Measurements from ENCODE around the gene CHST2.
"Not testable (repeated sequence)": the region's sequence is repeated elsewhere in the genome, so short reads cannot be mapped to it uniquely, and the experiment has no call there.

Gene CHST2

DNA sequence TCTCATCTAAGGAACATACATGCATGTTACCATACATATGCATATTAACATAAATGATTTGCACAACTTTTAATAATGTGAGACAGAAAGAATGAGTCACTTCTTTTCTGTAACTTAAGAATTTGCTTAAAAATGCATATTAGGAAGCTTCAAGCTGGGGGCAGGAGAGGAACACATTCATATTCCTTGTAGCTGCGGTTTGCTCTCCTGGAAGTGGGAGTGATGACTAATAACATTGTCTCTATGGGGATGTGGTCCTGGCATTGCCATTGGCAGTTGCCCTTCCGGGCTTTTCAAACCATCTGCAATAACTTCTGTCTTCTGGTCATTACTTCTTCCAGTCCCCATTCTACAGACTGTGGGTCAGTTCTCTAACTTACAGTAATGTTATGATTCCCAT lies 15.6 kb downstream of the CHST2 start:
- no peak for DNase-seq

DNA sequence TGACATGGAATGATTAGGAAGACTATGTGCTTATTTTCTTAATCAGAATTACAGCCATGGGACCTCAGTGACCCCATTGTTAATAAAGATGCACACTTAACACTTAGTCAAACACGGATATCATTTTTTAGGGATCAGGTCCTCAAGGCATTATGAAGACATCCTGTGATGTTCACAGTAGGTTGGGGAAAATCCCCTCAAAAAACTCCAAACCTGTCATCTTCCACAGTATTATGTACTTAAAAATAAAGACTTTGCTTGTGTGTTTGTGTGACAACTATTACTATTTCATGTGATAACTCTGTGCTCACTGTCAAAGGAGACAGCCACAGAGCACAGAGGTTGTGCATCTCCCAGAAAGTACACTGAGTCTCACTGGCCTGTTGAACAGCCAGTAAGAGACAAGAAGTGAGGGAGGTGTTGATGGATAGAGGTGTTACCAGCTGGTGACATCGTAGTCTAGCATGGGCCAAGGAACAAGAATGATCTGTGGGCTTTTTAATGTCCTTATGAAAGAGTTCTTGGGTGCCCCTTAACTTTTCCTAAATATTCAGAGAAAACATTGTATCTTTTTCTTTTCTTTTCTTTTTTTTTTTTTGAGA lies 18.0 kb downstream of the CHST2 start:
- no peak for DNase-seq

DNA sequence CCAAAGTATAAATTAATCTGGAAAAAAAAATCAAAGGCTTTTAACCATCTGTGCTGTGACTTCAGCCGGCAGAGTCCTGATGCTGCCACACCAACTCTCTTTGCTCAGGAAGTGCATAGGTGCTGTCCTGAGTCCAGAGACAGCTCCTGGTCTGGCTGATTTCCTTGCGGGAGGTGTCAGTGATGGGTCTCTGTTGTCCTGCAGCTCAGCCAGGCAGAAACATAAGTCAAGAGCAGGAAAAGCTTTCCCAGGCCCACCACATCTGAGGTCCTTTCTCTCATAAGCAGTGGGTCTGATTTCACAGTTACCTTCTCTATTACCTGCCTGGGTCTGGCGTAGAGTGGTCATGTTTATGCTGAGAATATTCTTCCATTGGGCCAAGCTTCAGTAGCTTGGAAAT lies 19.4 kb downstream of the CHST2 start:
- DNase-seq: no peak

DNA sequence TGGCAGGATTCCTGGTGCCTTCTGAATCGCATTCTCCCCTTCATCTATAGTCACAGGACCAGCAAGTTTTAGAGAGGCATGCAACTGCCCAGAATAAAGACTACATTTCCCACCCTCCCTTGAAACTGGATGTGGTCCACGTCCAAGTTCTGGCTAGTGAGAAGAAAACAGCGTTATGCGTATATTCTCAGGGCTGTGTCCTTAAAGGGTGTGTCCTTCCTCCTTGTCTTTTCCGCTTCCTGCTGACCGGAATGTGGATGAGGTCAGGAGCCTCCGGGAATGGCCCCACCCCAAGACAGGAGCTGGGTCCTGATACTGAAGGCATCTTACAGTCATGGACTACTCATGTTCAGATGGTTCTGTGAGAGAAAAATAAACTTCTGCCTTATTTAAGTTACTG lies 20.2 kb downstream of the CHST2 start:
- DNase-seq: no peak

DNA sequence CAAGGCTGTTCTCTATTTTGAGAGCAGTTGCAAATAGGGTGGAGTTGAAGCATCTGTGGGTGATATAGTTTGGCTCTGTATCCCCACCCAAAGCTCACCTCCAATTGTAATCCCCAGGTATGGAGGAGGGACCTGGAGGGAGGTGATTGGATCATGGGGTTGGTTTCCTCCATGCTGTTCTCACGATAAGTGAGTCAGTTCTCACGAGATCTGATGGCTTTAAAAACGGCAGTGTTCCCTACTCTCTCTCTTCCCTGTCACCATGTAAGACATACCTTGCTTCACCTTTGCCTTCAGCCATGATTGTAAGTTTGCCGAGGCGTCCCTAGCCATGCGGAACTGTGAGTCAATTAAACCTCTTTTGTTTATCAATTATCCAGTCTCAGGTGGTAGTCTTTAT lies 21.0 kb downstream of the CHST2 start:
- no peak for DNase-seq

DNA sequence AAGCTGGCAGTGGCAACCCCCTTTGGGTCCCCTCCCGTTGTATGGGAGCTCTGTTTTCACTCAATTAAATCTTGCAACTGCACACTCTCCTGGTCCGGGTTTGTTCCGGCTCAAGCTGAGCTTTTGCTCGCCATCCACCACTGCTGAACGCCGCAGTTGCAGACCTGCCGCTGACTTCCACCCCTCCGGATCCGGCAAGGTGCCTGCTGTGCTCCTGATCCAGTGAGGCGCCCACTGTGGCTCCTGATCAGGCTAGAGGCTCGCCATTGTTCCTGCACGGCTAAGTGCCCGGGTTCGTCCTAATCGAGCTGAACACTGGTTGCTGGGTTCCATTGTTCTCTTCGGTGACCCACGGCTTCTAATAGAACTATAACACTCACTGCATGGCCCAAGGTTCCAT lies 22.8 kb downstream of the CHST2 start:
- DNase-seq: no peak

DNA sequence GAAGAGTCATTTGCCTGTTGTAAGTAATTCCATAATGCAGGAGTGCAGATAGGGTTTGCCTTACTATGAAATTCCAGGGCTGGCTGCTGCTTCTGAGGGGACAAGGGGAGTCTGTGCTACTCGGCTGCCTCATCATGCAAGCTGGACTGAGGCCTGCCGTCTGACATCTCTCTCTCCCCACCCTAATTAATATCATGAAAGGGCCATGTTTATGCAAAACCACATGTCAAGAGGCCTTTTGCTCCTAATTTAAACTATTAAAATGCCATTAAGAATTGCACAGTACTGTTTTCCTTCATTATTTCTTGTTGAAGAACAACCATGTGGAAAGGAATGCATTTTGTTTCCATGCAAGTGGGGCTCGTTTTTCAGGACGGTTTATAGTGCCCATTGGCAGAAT lies 26.3 kb downstream of the CHST2 start:
- DNase-seq: no peak

DNA sequence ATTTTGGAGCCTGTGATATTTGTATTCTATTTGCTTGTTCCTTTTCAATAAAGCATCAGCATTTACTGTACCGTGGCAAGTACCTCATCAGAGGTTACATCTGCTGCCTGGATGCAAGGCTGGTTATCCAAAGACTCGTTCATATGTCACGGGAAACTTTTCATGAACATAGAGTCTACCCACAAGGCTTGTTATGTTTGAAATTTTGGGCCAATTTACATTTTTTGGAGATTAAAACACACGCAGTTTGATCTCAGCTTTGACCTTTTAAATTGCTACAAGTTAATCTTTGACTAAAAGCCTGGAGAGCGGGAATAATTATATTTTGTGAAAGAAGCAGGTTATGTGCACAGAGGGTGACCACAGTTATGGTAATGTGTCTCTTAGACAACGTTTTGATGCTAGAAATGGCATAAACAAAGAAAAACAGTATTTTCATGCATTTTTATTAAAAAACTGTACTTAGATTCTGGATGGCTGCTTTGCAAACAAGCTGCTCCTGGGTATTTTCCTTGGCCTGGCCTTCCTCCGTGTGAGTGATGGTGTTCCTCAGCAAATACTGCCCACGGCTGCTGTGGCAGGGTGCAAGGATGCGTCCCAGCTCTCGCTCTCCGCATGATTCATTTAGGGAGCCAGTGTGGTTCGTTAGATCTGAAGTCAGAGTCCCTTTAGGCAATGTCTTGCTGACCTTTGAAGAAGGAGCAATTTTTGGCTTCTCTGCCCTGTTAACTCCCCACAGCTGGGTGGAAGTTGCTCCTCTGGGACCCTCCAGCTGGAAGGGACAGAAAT lies 27.1 kb downstream of the CHST2 start:
- DNase-seq: no peak

DNA sequence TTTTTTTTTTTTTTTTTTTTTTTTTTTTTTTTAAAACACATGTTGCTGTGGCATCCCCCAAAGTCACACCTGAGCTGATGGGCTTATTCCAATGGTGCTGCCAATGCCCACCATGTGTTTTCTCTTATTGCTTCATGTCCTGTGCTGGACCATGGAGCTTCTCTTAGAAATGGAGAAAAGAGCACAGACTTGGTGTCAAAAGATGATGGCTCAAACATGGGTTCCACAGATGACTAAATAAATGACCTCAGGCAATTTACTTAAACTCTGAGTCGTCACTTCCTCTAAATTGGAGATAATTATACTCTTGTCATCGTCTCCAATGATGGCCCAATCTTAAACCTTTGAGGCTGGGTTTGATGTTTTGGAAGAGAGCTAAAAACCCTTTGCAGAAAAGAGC lies 28.1 kb downstream of the CHST2 start:
- no peak for DNase-seq

DNA sequence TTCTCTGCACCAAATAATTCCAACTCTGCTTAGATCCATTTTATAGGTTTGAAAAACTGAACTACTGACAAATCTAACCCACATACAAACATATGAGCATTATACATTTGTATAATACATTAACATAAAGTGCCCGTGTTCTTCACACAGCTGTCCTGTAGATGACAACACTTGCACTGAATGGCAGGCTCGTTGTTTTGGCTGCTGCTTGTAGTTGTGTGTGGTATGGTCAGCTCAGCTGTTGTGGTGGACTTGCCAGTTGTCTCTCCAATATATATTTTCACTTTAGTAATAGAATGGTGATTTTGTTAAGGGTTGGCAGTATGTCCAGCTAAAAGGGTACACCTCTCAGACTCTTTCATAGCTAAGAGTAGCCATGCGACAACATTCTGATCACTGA lies 30.5 kb downstream of the CHST2 start:
- no peak for DNase-seq

DNA sequence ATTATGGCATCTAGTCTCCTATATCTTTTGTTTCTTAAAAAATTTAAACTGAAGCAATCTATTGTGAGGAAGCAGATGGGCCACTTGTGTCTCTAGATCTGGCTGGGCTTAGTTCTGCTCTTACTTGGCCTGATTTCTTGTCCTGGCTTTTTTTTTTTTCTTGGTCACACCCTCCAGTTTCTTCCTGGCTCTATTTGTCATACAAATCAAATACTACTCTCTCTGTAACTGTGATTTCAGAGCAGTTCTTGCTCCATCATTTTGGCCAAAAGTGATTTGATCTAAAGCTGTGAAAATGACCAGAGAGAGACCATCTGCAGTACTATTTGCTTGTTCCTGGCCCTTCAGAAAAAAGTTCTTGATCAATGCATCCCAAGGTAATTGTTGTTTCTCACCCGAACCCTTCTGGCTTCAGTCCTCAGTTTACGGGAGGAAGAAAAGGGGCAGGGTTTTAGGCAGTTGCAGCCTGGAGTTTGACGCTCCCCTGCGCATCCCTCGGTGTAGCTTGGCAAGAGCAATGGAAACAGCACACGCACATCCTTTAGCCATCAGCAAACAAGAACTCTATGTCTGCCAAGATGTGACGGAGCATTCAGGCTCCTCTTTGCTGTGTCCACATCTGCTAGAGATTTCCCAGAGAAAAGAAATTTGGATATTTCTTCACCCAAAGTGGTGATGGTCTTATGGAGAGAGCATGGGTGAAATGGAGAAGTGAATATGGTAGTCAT lies 31.6 kb downstream of the CHST2 start:
- DNase-seq: peak; percentile 81

DNA sequence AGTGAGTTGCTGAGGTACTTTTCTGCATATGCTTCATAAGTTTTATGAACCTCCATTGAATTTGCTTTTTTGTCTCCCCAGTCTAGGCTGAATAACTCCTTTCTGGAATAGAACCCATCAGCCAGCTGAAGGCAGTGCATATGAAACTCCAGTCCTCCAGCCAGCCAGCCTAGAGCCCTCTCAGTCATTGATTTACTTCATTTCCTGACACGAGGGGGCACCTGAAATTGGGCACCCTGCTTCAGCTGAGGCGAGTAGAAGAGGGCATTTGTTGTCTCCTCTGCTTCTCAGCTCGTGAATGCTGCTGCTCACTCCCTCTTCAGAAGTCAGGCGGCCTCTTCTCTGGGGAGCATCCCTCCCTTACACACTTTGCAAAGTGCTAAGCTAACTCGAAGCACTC lies 32.5 kb downstream of the CHST2 start:
- no peak for DNase-seq

DNA sequence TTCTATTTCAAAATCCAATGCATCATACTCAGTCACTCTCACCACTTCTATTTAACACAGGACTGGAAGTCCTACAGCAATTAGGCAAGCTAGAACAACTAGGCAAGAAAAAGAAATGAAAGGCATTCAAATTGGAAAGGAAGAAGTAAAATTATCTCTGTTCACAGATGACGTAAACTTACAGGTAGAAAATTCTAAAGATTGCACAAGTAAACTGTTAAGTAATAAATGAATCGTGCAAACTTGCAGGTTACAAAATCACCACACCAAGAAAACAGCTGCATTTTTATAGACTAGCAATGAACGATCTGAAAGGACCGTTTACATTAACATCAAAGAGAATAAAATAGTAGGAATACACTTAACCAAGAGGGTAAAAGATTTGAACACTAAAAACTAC lies 36.2 kb downstream of the CHST2 start:
- no peak for DNase-seq

DNA sequence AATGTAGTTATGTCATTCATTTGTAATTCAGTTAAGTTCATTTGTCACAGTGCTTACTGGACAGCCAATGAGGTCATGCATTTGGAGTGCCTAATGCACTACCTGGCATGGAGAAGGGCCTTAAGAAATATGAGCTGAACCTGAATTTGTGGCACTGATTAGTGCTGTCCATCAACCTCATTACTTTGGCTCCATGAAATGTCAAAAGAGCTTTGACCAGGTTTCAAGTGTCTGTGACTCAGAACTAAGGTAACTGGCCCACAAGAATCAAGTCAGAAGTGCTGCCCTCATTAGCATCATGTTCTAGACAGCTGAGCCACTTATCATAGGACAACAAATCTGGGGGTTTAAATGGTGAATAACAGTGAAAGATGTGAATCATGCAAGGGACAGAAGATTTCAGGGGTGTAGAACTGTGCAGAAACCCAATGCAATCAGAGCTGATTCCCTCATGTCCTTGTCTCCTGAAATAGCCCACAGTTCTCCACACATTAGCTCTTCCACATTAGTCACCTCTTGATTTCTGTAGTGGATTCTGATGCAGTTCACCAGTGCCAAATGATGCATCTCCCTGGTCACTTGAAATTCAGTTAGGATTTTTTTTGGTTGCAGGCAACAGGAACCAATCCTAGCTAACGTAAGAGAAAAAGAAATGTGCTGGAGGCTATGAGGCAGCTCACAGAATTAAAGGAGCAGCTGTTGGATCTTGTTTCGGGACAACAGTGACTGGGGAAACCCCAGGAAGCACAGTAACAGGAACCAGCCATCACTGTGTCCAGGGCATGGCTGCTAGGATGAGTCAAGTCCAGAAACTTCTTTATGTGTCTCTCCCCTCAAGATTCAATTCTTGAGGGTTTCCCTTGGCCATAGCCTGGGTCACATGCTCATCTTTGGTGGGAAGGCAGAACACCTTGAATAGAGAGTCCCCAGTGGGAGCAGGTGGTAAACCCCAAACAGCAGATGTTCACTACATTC lies 38.7 kb downstream of the CHST2 start:
- DNase-seq: no peak

DNA sequence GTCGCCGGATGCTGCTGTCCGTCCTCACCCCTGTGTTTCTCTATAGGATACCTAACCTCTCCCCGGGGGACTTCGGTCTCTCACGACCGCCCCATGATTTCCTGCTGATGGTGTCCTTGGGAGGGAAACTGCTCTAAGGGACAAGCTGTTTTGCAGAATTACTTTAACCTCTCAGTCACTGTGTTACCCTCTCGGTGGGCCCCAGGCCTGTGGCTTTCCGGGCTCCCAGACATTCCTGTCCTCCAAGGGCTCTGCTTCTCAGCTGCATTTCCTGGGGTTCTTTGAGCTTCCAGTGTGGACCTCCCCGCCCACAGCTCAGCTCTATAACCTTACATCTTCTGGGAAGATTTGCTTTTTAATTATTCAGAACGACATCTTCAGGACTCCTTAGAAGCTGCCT lies 40.9 kb downstream of the CHST2 start:
- DNase-seq: no peak

DNA sequence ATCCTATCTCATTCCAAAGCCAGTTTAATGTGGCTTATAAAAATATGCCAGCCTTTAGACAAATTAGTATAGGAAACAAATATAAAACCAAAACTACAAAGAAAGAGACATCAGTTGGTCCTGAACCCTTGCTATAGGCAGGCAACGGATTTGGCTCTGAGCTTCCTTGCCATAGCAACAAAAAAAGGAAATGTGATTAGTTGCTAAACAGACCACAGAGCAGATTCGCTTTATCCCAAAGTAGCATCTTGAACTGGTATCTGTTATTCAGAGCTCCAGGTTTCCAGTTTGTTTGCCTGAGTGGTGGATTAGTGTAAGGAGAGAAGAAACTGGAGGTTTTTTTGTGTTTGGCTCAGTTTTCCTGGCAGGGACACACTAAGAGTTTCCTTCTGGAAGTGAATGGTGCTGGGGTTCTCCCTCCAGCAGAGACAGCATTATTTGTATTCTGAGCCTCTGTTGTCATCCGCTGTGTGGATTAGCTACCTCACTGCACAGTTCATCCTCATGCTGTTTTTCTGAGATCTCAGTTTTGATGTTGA lies 44.1 kb downstream of the CHST2 start:
- DNase-seq: no peak

DNA sequence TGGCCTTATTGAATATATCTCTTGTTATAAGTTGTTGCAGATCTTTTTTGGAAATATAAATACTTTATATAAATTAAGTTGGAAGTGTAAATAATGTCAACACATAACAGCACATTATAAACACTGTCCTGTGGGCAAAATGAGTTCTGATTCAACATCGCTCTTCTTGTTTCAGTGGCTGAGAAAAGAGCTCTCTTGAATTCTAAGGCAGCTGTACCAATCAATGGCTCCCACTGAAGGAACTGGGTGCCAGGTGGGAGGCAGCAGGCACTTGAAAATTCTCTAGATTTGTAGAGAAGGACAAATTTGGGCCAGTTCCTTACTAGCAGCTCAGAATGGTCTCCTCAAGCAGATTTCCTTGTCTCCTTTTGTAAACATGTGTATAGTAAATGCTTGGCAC lies 45.6 kb downstream of the CHST2 start:
- no peak for DNase-seq

DNA sequence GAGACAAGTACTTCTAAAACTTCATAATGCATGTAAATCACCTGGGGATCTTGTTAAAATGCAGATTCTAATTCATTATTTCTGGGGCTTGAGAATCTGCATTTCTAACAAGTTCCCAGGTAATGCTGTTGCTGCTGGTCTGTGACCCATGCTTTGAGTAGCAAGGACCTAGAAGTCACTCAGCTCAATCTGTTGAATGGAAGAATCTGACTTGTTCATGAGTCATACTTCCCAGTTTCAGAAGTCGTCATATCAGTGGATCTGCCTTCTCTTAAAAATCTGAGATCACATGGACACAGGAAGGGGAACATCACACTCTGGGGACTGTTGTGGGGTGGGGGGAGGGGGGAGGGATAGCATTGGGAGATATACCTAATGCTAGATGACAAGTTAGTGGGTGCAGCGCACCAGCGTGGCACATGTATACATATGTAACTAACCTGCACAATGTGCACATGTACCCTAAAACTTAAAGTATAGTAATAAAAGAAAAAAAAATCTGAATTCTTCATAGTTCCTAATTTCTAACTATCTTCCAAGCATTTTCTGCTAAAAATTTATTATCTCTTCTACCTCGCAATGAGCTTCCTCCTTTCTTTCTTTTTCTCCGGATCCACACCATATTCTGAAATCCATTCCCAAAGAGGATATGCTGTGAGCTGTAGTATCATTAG lies 46.2 kb downstream of the CHST2 start:
- DNase-seq: not testable (repeated sequence)

DNA sequence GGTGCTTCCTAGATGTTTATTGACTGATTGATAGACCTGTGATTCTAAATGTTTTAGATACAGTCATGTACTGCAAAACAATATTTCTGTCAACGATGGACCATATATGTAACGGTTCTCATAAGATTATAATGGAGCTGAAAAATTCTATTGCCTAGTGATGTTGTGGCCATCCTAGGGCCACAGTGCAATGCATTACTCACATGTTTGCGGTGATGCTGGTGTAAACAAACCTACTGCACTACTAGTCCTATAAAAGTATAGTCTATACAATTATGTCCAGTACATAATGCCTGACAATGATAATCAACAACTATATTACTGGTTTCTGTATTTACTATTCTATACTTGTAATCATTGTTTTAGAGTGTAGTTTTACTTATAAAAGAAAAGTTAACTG lies 46.8 kb downstream of the CHST2 start:
- no peak for DNase-seq

DNA sequence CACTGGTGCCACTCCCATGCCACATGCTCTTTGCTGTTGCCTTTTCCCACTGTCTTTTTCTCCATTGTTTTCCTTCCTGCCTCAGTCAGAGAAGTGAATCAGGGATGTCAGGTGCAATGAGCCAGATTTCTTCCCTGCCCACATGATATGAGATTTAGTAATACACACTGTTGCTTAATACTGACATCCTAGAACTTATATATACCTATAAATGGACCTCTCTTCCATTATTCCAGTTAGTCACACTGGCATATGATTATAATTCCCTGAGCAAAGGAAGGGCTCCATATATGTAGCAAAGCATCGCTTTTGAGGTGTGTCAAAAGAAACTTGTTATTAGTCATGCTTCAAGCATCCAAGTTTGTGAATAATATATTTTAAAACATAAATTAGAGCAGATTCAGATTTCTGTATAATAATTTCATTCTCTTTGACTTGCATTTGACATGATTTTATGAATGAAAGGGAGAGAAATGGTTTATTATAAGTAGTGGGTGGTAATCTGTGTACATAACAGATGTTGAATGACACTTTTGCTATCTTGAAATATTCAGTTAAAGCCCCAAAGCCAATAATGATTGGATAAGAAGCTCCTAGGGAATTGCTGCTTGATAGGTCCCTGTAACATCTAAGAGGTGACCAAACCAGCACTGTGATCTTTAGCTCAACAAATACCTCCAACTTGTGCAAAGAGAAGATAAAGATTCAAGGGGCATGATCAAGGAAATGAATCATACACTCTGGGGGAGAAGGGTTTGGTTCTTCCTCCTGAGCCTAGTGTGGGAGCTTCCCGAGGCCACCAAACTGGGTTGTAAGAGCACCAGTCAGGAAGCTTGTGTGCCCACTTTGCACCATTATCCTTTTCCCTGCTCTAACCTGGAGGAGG lies 48.6 kb downstream of the CHST2 start:
- no peak for DNase-seq

DNA sequence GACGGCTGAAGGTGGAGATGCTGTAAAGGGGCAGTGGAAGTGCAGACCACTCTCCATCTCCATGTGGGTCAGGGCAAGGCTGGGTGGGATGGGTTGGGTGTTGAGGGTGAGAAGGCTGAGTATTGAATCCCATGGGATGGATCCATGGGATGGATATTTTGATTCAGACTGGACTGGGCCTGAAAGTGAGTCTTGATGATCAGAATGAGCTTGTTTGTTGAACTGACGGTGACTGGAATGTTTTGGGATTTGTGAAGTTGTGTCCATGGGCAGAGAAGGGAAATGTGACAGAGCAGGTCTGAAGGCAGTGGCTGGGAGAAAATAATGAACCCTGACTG lies 49.3 kb downstream of the CHST2 start:
- no peak for DNase-seq

Measured in right forelimb (tissue), 1 donor.